Activated CD8-positive, alpha-beta memory T cell treated with anti-CD3 and anti-CD28 coated beads for 36 hours (primary cell): Measurements from ENCODE around the gene CACNA1I. TPM values are rescaled to one million over a fixed set of nuclear protein-coding genes. Genes with fewer than 3 reads are reported as not detected.

Experiments used
- CTCF ChIA-PET: fragments of 350-600 bp; sonication (Branson Sonifier 250); formaldehyde crosslinking; loops from one replicate; lab custom pipeline; 2021; ENCODE audit warnings: antibody characterized with exemption; lab: Charles Lee
- POLR2A ChIA-PET: fragments of 350-600 bp; sonication (Branson Sonifier 250); formaldehyde crosslinking; loops from one replicate; lab custom pipeline; 2021; ENCODE audit warnings: antibody characterized with exemption; lab: Charles Lee
- total RNA-seq, 2 experiments: library from RNA; stranded (reverse); gene quantifications; one replicate each; pipeline ENCODE4 v1.2.3, GENCODE V29; 2021

CACNA1I gene
- total RNA-seq, 2 experiments from 2014 or later: 0.19 TPM

- POLR2A ChIA-PET: no interaction called here
Measured at GRCh38 chr22:39690881-39691605, 120.5 kb downstream of the CACNA1I start.

GRCh38 chr22:39693943-39694500 is 123.5 kb downstream of the CACNA1I start:
- CTCF ChIA-PET: no interaction called here
- POLR2A ChIA-PET: no interaction called here

More at GRCh38 chr22:39690881-39691605, 120.5 kb downstream of the CACNA1I start:
- CTCF ChIA-PET: no interaction called here

GRCh38 chr22:39697790-39698430 is 127.4 kb downstream of the CACNA1I start:
- ChIA-PET POLR2A (no interaction called here), CTCF (no interaction called here)

GRCh38 chr22:39699631-39700360 is 129.2 kb downstream of the CACNA1I start:
- ChIA-PET POLR2A (no interaction called here), CTCF (no interaction called here)

- ChIA-PET CTCF (interaction anchor here (1.5 kb wide), 1 partner anchor 325 kb away, joined by 3 read pairs; no protein-coding TSS in a partner anchor), POLR2A (no interaction called here)
Measured at GRCh38 chr22:39700565-39700964, 130.0 kb downstream of the CACNA1I start.

- ChIA-PET POLR2A (interaction anchor here (0.6 kb wide), 1 partner anchor 127 kb away, joined by 3 read pairs; no protein-coding TSS in a partner anchor), CTCF (no interaction called here)
Measured at GRCh38 chr22:39703091-39703490, 132.5 kb downstream of the CACNA1I start.

- CTCF ChIA-PET: no interaction called here
- POLR2A ChIA-PET: no interaction called here
Measured at GRCh38 chr22:39703928-39704639, 133.5 kb downstream of the CACNA1I start.

GRCh38 chr22:39705386-39705785 is 134.8 kb downstream of the CACNA1I start:
- POLR2A ChIA-PET: no interaction called here
- CTCF ChIA-PET: no interaction called here

- ChIA-PET POLR2A (no interaction called here), CTCF (interaction anchor here (1.0 to 1.1 kb wide), 2 partner anchors 172 to 318 kb away, joined by 3 to 4 read pairs; no protein-coding TSS in a partner anchor)
Measured at GRCh38 chr22:39706376-39707140, 136.0 kb downstream of the CACNA1I start.

- ChIA-PET CTCF (interaction anchor here (1.0 to 1.1 kb wide), 2 partner anchors 173 to 318 kb away, joined by 3 to 4 read pairs; no protein-coding TSS in a partner anchor), POLR2A (no interaction called here)
Measured at GRCh38 chr22:39707351-39707750, 136.8 kb downstream of the CACNA1I start.

- POLR2A ChIA-PET: no interaction called here
- CTCF ChIA-PET: interaction anchor here (1.1 kb wide), 1 partner anchor 173 kb away, joined by 3 read pairs; no protein-coding TSS in a partner anchor
Measured at GRCh38 chr22:39707816-39708215, 137.3 kb downstream of the CACNA1I start.

GRCh38 chr22:39710380-39711150 is 140.0 kb downstream of the CACNA1I start:
- CTCF ChIA-PET: interaction anchor here (1.3 kb wide), 1 partner anchor 313 kb away, joined by 4 read pairs; no protein-coding TSS in a partner anchor
- POLR2A ChIA-PET: no interaction called here

- POLR2A ChIA-PET: no interaction called here
- CTCF ChIA-PET: no interaction called here
Measured at GRCh38 chr22:39712081-39712480, 141.5 kb downstream of the CACNA1I start.

- POLR2A ChIA-PET: no interaction called here
- CTCF ChIA-PET: no interaction called here
Measured at GRCh38 chr22:39712751-39713525, 142.4 kb downstream of the CACNA1I start.

GRCh38 chr22:39713799-39714290 is 143.3 kb downstream of the CACNA1I start:
- ChIA-PET CTCF (no interaction called here), POLR2A (no interaction called here)

- ChIA-PET POLR2A (no interaction called here), CTCF (no interaction called here)
Measured at GRCh38 chr22:39714321-39714720, 143.8 kb downstream of the CACNA1I start.
